GM23338 (cell line): ENCODE results near the gene CORO1C.

Experiments
- CREB1 ChIP-seq: fragments of 250-450 bp; sonication (Bioruptor Pico); IDR thresholded peaks from 2 replicates; pipeline ENCODE4 v1.5.0; 2020; ENCODE audit warnings: low read depth, mild to moderate bottlenecking, moderate library complexity
- EZH2 ChIP-seq: fragments of 200-600 bp; sonication (generic); IDR thresholded peaks from one replicate; pipeline ENCODE4 v1.8.0; 2017; ENCODE audit warnings: antibody characterized with exemption, mild to moderate bottlenecking, low read depth; ENCODE audit not compliant: unreplicated experiment
- EZH2phosphoT487 ChIP-seq: fragments of 200-600 bp; sonication (generic); IDR thresholded peaks from one replicate; pipeline ENCODE4 v1.8.1; 2018; ENCODE audit warnings: antibody characterized with exemption; ENCODE audit not compliant: unreplicated experiment
- JUNB ChIP-seq: IDR thresholded peaks from one replicate; pipeline ENCODE4 v1.6.1; 2016; ENCODE audit warnings: antibody characterized with exemption; ENCODE audit not compliant: unreplicated experiment
- POLR2AphosphoS5 ChIP-seq: IDR thresholded peaks from 2 replicates; pipeline ENCODE4 v1.6.1; 2016; ENCODE audit warnings: antibody characterized with exemption, low read depth
- ZNF331 ChIP-seq: fragments of 250-450 bp; sonication (Bioruptor Pico); IDR thresholded peaks from 2 replicates; pipeline ENCODE4 v1.5.0; 2020; ENCODE audit warnings: low read depth, mild to moderate bottlenecking, moderate library complexity
- TF ChIP-seq, protein P1 (sequence below), 2 experiments: fragments of 200-600 bp in 1 of 2; sonication (generic) in 1 of 2; conservative IDR thresholded peaks; 2 replicates each; pipeline versions ENCODE4 v1.5.1 to v1.6.1; 2016 to 2017; ENCODE audit warnings: antibody characterized with exemption in 2 of 2, low read depth in 2 of 2, mild to moderate bottlenecking in 2 of 2, moderate library complexity in 1 of 2
- TF ChIP-seq, protein P2 (sequence below): IDR thresholded peaks from 2 replicates; pipeline ENCODE4 v1.6.1; 2016; ENCODE audit warnings: antibody characterized with exemption
- TF ChIP-seq, protein P3 (sequence below): fragments of 250-450 bp; sonication (Bioruptor Pico); IDR thresholded peaks from 2 replicates; pipeline ENCODE4 v1.5.0; 2020; ENCODE audit warnings: mild to moderate bottlenecking, moderate library complexity
- TF ChIP-seq, protein P4 (sequence below): IDR thresholded peaks from one replicate; pipeline ENCODE4 v1.6.1; 2018; ENCODE audit warnings: antibody characterized with exemption; ENCODE audit not compliant: unreplicated experiment

DNA sequence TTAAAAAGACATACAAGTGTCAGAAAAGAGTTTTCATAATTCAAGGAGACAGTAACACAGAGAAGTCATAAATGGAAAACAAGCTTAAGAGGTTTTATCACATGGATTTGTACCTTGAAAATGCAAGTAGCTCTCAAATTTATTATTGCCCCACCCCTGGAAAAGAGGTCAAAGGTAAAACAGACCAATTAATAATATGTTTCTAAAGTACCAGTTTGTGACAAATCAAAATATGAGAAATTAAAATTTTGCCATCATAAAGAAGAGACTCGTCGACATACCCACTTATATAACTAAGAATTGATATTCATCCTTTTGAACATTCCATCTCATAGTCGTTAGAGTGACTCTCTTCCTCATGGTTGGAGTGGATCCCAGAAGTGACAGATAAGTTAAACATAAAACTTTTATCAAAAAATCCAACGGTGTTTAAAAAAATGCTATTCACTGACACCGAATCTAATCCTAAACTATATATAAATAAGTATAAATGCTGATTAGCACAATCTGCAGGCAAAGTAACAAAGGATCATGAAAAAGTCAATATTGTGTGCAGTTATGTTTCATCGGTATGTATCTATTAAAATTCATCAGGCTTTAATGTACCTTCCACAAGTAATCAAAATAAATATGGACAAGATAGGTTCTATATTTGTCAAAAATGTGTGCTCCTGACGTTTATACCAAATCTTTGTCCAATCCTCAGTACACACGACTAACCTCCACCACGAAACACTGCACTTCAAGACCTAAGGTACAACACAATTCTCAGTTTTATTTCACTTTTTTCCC lies 2.3 kb downstream of the CORO1C start:
- TF ChIP-seq, protein P1, sequence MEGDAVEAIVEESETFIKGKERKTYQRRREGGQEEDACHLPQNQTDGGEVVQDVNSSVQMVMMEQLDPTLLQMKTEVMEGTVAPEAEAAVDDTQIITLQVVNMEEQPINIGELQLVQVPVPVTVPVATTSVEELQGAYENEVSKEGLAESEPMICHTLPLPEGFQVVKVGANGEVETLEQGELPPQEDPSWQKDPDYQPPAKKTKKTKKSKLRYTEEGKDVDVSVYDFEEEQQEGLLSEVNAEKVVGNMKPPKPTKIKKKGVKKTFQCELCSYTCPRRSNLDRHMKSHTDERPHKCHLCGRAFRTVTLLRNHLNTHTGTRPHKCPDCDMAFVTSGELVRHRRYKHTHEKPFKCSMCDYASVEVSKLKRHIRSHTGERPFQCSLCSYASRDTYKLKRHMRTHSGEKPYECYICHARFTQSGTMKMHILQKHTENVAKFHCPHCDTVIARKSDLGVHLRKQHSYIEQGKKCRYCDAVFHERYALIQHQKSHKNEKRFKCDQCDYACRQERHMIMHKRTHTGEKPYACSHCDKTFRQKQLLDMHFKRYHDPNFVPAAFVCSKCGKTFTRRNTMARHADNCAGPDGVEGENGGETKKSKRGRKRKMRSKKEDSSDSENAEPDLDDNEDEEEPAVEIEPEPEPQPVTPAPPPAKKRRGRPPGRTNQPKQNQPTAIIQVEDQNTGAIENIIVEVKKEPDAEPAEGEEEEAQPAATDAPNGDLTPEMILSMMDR (conservative IDR thresholded peaks at IDR 0.05; ENCODE audit: low read depth in 2 of 2): no peak
- TF ChIP-seq CREB1 (CRISPR knock-in tag) (no peak), EZH2 (no peak), ZNF331 (CRISPR knock-in tag) (no peak), EZH2phosphoT487 (no peak), POLR2AphosphoS5 (no peak), JUNB (no peak)
- TF ChIP-seq, protein P2, sequence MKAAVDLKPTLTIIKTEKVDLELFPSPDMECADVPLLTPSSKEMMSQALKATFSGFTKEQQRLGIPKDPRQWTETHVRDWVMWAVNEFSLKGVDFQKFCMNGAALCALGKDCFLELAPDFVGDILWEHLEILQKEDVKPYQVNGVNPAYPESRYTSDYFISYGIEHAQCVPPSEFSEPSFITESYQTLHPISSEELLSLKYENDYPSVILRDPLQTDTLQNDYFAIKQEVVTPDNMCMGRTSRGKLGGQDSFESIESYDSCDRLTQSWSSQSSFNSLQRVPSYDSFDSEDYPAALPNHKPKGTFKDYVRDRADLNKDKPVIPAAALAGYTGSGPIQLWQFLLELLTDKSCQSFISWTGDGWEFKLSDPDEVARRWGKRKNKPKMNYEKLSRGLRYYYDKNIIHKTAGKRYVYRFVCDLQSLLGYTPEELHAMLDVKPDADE: no peak
- TF ChIP-seq, protein P3, sequence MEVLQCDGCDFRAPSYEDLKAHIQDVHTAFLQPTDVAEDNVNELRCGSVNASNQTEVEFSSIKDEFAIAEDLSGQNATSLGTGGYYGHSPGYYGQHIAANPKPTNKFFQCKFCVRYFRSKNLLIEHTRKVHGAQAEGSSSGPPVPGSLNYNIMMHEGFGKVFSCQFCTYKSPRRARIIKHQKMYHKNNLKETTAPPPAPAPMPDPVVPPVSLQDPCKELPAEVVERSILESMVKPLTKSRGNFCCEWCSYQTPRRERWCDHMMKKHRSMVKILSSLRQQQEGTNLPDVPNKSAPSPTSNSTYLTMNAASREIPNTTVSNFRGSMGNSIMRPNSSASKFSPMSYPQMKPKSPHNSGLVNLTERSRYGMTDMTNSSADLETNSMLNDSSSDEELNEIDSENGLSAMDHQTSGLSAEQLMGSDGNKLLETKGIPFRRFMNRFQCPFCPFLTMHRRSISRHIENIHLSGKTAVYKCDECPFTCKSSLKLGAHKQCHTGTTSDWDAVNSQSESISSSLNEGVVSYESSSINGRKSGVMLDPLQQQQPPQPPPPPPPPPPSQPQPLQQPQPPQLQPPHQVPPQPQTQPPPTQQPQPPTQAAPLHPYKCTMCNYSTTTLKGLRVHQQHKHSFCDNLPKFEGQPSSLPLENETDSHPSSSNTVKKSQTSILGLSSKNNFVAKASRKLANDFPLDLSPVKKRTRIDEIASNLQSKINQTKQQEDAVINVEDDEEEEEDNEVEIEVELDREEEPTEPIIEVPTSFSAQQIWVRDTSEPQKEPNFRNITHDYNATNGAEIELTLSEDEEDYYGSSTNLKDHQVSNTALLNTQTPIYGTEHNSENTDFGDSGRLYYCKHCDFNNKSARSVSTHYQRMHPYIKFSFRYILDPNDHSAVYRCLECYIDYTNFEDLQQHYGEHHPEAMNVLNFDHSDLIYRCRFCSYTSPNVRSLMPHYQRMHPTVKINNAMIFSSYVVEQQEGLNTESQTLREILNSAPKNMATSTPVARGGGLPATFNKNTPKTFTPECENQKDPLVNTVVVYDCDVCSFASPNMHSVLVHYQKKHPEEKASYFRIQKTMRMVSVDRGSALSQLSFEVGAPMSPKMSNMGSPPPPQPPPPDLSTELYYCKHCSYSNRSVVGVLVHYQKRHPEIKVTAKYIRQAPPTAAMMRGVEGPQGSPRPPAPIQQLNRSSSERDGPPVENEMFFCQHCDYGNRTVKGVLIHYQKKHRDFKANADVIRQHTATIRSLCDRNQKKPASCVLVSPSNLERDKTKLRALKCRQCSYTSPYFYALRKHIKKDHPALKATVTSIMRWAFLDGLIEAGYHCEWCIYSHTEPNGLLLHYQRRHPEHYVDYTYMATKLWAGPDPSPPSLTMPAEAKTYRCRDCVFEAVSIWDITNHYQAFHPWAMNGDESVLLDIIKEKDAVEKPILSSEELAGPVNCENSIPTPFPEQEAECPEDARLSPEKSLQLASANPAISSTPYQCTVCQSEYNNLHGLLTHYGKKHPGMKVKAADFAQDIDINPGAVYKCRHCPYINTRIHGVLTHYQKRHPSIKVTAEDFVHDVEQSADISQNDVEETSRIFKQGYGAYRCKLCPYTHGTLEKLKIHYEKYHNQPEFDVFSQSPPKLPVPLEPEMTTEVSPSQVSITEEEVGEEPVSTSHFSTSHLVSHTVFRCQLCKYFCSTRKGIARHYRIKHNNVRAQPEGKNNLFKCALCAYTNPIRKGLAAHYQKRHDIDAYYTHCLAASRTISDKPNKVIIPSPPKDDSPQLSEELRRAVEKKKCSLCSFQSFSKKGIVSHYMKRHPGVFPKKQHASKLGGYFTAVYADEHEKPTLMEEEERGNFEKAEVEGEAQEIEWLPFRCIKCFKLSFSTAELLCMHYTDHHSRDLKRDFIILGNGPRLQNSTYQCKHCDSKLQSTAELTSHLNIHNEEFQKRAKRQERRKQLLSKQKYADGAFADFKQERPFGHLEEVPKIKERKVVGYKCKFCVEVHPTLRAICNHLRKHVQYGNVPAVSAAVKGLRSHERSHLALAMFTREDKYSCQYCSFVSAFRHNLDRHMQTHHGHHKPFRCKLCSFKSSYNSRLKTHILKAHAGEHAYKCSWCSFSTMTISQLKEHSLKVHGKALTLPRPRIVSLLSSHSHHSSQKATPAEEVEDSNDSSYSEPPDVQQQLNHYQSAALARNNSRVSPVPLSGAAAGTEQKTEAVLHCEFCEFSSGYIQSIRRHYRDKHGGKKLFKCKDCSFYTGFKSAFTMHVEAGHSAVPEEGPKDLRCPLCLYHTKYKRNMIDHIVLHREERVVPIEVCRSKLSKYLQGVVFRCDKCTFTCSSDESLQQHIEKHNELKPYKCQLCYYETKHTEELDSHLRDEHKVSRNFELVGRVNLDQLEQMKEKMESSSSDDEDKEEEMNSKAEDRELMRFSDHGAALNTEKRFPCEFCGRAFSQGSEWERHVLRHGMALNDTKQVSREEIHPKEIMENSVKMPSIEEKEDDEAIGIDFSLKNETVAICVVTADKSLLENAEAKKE: no peak
- TF ChIP-seq, protein P4, sequence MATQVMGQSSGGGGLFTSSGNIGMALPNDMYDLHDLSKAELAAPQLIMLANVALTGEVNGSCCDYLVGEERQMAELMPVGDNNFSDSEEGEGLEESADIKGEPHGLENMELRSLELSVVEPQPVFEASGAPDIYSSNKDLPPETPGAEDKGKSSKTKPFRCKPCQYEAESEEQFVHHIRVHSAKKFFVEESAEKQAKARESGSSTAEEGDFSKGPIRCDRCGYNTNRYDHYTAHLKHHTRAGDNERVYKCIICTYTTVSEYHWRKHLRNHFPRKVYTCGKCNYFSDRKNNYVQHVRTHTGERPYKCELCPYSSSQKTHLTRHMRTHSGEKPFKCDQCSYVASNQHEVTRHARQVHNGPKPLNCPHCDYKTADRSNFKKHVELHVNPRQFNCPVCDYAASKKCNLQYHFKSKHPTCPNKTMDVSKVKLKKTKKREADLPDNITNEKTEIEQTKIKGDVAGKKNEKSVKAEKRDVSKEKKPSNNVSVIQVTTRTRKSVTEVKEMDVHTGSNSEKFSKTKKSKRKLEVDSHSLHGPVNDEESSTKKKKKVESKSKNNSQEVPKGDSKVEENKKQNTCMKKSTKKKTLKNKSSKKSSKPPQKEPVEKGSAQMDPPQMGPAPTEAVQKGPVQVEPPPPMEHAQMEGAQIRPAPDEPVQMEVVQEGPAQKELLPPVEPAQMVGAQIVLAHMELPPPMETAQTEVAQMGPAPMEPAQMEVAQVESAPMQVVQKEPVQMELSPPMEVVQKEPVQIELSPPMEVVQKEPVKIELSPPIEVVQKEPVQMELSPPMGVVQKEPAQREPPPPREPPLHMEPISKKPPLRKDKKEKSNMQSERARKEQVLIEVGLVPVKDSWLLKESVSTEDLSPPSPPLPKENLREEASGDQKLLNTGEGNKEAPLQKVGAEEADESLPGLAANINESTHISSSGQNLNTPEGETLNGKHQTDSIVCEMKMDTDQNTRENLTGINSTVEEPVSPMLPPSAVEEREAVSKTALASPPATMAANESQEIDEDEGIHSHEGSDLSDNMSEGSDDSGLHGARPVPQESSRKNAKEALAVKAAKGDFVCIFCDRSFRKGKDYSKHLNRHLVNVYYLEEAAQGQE: no peak
